Sigmoid colon (tissue), 7 donors: ENCODE results near the gene MLN. TPM values are rescaled to one million over a fixed set of nuclear protein-coding genes. Genes with fewer than 3 reads are reported as not detected.

Experiments
- DNase-seq: peaks from one replicate; pipeline ENCODE4 v3.0.0-alpha.2; 2019
- H3K27ac ChIP-seq, 4 donors: fragments of 200-600 bp; sonication (generic); one replicate each; pipeline ENCODE4 v1.5.1; 2016 to 2019; ENCODE audit warnings: mild to moderate bottlenecking in 1 of 4
- H3K27me3 ChIP-seq, 3 donors: fragments of 200-600 bp; sonication (generic); one replicate each; pipeline ENCODE4 v1.5.1; 2019; ENCODE audit warnings: mild to moderate bottlenecking in 1 of 3
- H3K36me3 ChIP-seq, 4 donors: fragments of 200-600 bp; sonication (generic); one replicate each; pipeline ENCODE4 v1.5.1; 2016 to 2019
- H3K4me1 ChIP-seq, 4 donors: fragments of 200-600 bp; sonication (generic); one replicate each; pipeline ENCODE4 v1.5.1; 2017 to 2019
- H3K4me3 ChIP-seq, 4 donors: fragments of 200-600 bp; sonication (generic); one replicate each; pipeline ENCODE4 v1.5.1; 2017 to 2019; ENCODE audit warnings: mild to moderate bottlenecking in 2 of 4, moderate library complexity in 1 of 4
- H3K9me3 ChIP-seq, 4 donors: fragments of 200-600 bp in 3 of 4; sonication (generic) in 3 of 4; one replicate each; pipeline versions ENCODE4 v1.5.1 to v1.6.1; 2013 to 2019
- CTCF ChIP-seq, 4 experiments: fragments of 450-650 bp in 3 of 4; fragments of 200-600 bp in 1 of 4; IDR thresholded peaks; one replicate each; pipeline ENCODE4 v1.5.1; 2016 to 2019; ENCODE audit warnings: antibody characterized with exemption in 4 of 4, mild to moderate bottlenecking in 3 of 4, moderate library complexity in 2 of 4
- EP300 ChIP-seq, 4 donors: sonication (generic); formaldehyde crosslinking; IDR thresholded peaks; one replicate each; pipeline ENCODE4 v1.6.1; 2017; ENCODE audit warnings: antibody characterized with exemption in 4 of 4
- POLR2A ChIP-seq, 2 donors: fragments of 450-650 bp; IDR thresholded peaks; one replicate each; pipeline ENCODE4 v1.6.1; 2016; ENCODE audit warnings: antibody characterized with exemption in 2 of 2, mild to moderate bottlenecking in 2 of 2, moderate library complexity in 2 of 2
- POLR2AphosphoS5 ChIP-seq, 4 donors: sonication (generic); formaldehyde crosslinking; IDR thresholded peaks; one replicate each; pipeline ENCODE4 v1.6.1; 2017; ENCODE audit warnings: antibody characterized with exemption in 4 of 4
- WGBS, 2 donors: extraction: QIAGEN DNeasy Blood & Tissue Kit; methylation state at CpG; one replicate each; pipeline ENCODE4 v1.1.7; 2013; 5-methylcytosine and 5-hydroxymethylcytosine counted together
- intact Hi-C: fragments of 100-400 bp; cut with DNase I; formaldehyde crosslinking; loops from one replicate; pipeline ENCODE4 v1.15.1; 2023
- polyA plus RNA-seq, 3 donors: library from polyadenylated mRNA; stranded (reverse); fragments of 200-250 nt; gene quantifications; one replicate each; pipeline ENCODE4 v1.2.3, GENCODE V29; 2013
- total RNA-seq, 4 donors: library from RNA; depleted of rRNA; stranded (reverse); fragments of >200 nt; gene quantifications; one replicate each; pipeline ENCODE4 v1.1.0, GENCODE V29; 2016
- donor health status: healthy with polysubstance abuse.
- donor health status: Bipolar disorder and iron deficiency.
- donor health status: healthy.

The MLN gene
- total and polyA plus RNA-seq, 7 donors, result 0.48 TPM; not detected in 6

DNA sequence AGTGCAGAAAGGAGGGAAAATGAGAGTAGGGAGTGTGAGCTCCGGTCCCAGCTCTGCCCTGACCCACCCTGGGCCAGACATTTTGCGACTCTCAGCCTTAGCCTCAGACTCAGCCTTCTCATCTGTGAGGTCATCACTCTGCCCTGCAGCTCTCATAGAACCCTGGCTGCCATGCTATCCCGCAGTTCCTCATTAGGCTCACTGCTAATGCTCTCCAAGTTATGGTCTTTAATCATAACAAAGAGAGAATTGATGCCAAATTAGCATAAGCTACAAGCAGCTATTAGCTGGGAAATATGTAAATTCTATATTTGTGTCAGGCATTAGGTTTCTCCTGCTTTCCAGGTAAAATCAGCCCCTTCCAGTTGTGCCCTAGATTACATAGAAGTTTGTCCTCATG, 46.5 kb upstream of the MLN start:
- H3K4me3 ChIP-seq, result no peak overlapping the region
- intact Hi-C loops, result loop anchor here (10.0 kb wide), 1 partner anchor 175 kb away; no protein-coding TSS in a partner anchor
- H3K27me3 ChIP-seq, result peaks cover 0 to 28% (median 0%) of the 10 kb centered on the region in 3 donors
- no peaks in the 10 kb centered on the region for H3K36me3 ChIP-seq
- no peaks in the 10 kb centered on the region for H3K9me3 ChIP-seq
- peaks cover 0 to 10% (median 6%) of the 10 kb centered on the region in 4 donors for H3K4me1 ChIP-seq
- 83 to 86% methylated on average over 3 of the region's 3 CpGs for WGBS, 2 donors
- no peak for DNase-seq
- no peak for TF ChIP-seq CTCF (IDR thresholded peaks at IDR 0.05)
- TF ChIP-seq POLR2AphosphoS5 (IDR thresholded peaks at IDR 0.05), result no peak
- TF ChIP-seq POLR2A (IDR thresholded peaks at IDR 0.05), result no peak
- no peak for TF ChIP-seq EP300 (IDR thresholded peaks at IDR 0.05)
- H3K27ac ChIP-seq, result no peak overlapping the region

GRCh38 chr6:33849500-33850075, 45.8 kb upstream of the MLN start:
- WGBS, 2 donors, result 91 to 96% methylated on average over 9 of the region's 9 CpGs
- DNase-seq, result no peak
- intact Hi-C loops, result loop anchor here (10.0 kb wide), 1 partner anchor 175 kb away; no protein-coding TSS in a partner anchor
- H3K4me3 ChIP-seq, result no peak overlapping the region
- no peaks in the 10 kb centered on the region for H3K36me3 ChIP-seq
- TF ChIP-seq POLR2A (IDR thresholded peaks at IDR 0.05) (no peak), EP300 (IDR thresholded peaks at IDR 0.05) (no peak)
- H3K27ac ChIP-seq, result no peak overlapping the region
- peaks cover 0 to 5% (median 2%) of the 10 kb centered on the region in 4 donors for H3K4me1 ChIP-seq
- no peaks in the 10 kb centered on the region for H3K9me3 ChIP-seq
- H3K27me3 ChIP-seq, result peaks cover 0 to 22% (median 0%) of the 10 kb centered on the region in 3 donors

- TF ChIP-seq POLR2A (IDR thresholded peaks at IDR 0.05) (no peak), EP300 (IDR thresholded peaks at IDR 0.05) (no peak), CTCF (IDR thresholded peaks at IDR 0.05) (no peak), POLR2AphosphoS5 (IDR thresholded peaks at IDR 0.05) (no peak)
- Histone ChIP-seq H3K4me1 (peaks cover 0 to under 1% (median under 1%) of the 10 kb centered on the region in 4 donors), H3K27ac (no peak overlapping the region), H3K27me3 (peaks cover 0 to 20% (median 0%) of the 10 kb centered on the region in 3 donors), H3K9me3 (no peaks in the 10 kb centered on the region), H3K36me3 (no peaks in the 10 kb centered on the region), H3K4me3 (no peak overlapping the region)
- DNase-seq, result no peak
- 87 to 96% methylated on average over 3 of the region's 3 CpGs for WGBS, 2 donors
- intact Hi-C loops, result no loop called here
Measured at GRCh38 chr6:33848484-33848883, 44.7 kb upstream of the MLN start.

GRCh38 chr6:33847867-33848266, 44.1 kb upstream of the MLN start:
- H3K36me3 ChIP-seq, result no peaks in the 10 kb centered on the region
- intact Hi-C loops, result no loop called here
- peaks cover 0 to 20% (median 0%) of the 10 kb centered on the region in 3 donors for H3K27me3 ChIP-seq
- DNase-seq, result no peak
- no peaks in the 10 kb centered on the region for H3K9me3 ChIP-seq
- H3K4me3 ChIP-seq, result no peak overlapping the region
- WGBS, 2 donors, result 86 to 97% methylated on average over 1 of the region's 1 CpG
- no peak overlapping the region for H3K27ac ChIP-seq
- TF ChIP-seq POLR2A (IDR thresholded peaks at IDR 0.05), result no peak
- TF ChIP-seq EP300 (IDR thresholded peaks at IDR 0.05), result no peak
- TF ChIP-seq CTCF (IDR thresholded peaks at IDR 0.05), result no peak
- TF ChIP-seq POLR2AphosphoS5 (IDR thresholded peaks at IDR 0.05), result no peak
- peaks cover 0 to 7% (median 3%) of the 10 kb centered on the region in 4 donors for H3K4me1 ChIP-seq

DNA sequence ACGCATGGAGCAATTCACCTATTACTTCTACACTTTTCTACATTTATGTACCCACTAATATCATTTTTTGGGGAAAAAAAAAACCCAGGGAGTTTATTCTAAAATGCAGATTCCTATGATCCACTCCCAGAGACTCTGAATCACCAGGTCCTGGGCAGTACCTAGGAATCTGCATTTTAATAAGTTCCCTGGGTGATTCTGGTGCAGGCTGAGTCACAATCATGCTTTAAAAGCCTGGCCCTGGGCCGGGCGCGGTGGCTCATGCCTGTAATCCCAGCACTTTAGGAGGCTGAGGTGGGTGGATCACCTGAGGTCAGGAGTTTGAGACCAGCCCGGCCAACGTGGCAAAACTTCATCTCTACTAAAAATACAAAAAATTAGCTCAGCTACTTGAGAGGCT, 43.3 kb upstream of the MLN start:
- no peak overlapping the region for H3K27ac ChIP-seq
- no peaks in the 10 kb centered on the region for H3K36me3 ChIP-seq
- WGBS, 2 donors, result 84 to 90% methylated on average over 6 of the region's 6 CpGs
- H3K4me1 ChIP-seq, result peaks cover 0 to 11% (median 4%) of the 10 kb centered on the region in 4 donors
- DNase-seq, result no peak
- H3K27me3 ChIP-seq, result peaks cover 0 to 14% (median 0%) of the 10 kb centered on the region in 3 donors
- H3K4me3 ChIP-seq, result no peak overlapping the region
- intact Hi-C loops, result no loop called here
- TF ChIP-seq EP300 (IDR thresholded peaks at IDR 0.05), result no peak
- no peak for TF ChIP-seq CTCF (IDR thresholded peaks at IDR 0.05)
- TF ChIP-seq POLR2A (IDR thresholded peaks at IDR 0.05), result no peak
- TF ChIP-seq POLR2AphosphoS5 (IDR thresholded peaks at IDR 0.05), result no peak
- H3K9me3 ChIP-seq, result no peaks in the 10 kb centered on the region
